Transverse colon (tissue), 4 donors: ENCODE results near the gene MXRA8.

ENCODE experiments used
- CTCF ChIP-seq, 5 experiments: fragments of 200-600 bp in 3 of 5; fragments of 450-650 bp in 2 of 5; sonication (generic) in 3 of 5; IDR thresholded peaks; 1 replicate in 2 of 5; 2 replicates in 3 of 5; pipeline ENCODE4 v1.5.1; 2016 to 2017; ENCODE audit warnings: antibody characterized with exemption in 5 of 5, inconsistent platforms in 3 of 5, mild to moderate bottlenecking in 2 of 5, moderate library complexity in 1 of 5
- EP300 ChIP-seq: sonication (generic); formaldehyde crosslinking; IDR thresholded peaks from one replicate; pipeline ENCODE4 v1.6.1; 2017; ENCODE audit warnings: antibody characterized with exemption, low read depth
- POLR2A ChIP-seq: fragments of 450-650 bp; IDR thresholded peaks from one replicate; pipeline ENCODE4 v1.6.1; 2016; ENCODE audit warnings: antibody characterized with exemption, mild to moderate bottlenecking, moderate library complexity
- POLR2AphosphoS5 ChIP-seq, 3 donors: sonication (generic); formaldehyde crosslinking; IDR thresholded peaks; one replicate each; pipeline ENCODE4 v1.6.1; 2016; ENCODE audit warnings: antibody characterized with exemption in 3 of 3

GRCh38 chr1:1313500-1314236 is 44.7 kb downstream of the MXRA8 start:
- TF ChIP-seq POLR2A (no peak), CTCF (IDR thresholded peaks at IDR 0.05) (no peak), EP300 (no peak), POLR2AphosphoS5 (IDR thresholded peaks at IDR 0.05) (no peak)
